HCT116 (cell line): Measurements from ENCODE around the gene HEPACAM.

ENCODE experiments used
- CBX3 ChIP-seq: IDR thresholded peaks from 2 replicates; pipeline ENCODE4 v1.6.1; 2012; ENCODE audit warnings: low read depth
- EZH2 ChIP-seq: fragments of 200-600 bp; sonication (generic); IDR thresholded peaks from 2 replicates; pipeline ENCODE4 v1.6.1; 2017; ENCODE audit warnings: antibody characterized with exemption, mixed run types
- EZH2phosphoT487 ChIP-seq: fragments of 200-600 bp; IDR thresholded peaks from 2 replicates; pipeline ENCODE4 v1.6.1; 2018; ENCODE audit warnings: antibody characterized with exemption, borderline replicate concordance
- MAX ChIP-seq: IDR thresholded peaks from 2 replicates; pipeline ENCODE4 v1.6.1; 2012
- POLR2A ChIP-seq: IDR thresholded peaks from 2 replicates; pipeline ENCODE4 v1.7.0; 2011; ENCODE audit warnings: borderline replicate concordance; ENCODE audit not compliant: insufficient read depth, insufficient read length; ENCODE audit errors: extremely low read depth
- POLR2AphosphoS5 ChIP-seq: IDR thresholded peaks from 2 replicates; pipeline ENCODE4 v1.6.1; 2011; ENCODE audit warnings: mild to moderate bottlenecking, low read depth, low read length, moderate library complexity
- RAD21 ChIP-seq: IDR thresholded peaks from 2 replicates; pipeline ENCODE4 v1.6.1; 2012; ENCODE audit warnings: low read depth, mild to moderate bottlenecking
- REST ChIP-seq: IDR thresholded peaks from 2 replicates; pipeline ENCODE4 v1.6.1; 2012; ENCODE audit warnings: low read depth
- SP1 ChIP-seq: IDR thresholded peaks from 2 replicates; pipeline ENCODE4 v1.6.1; 2012; ENCODE audit warnings: low read depth
- TCF7L2 ChIP-seq: IDR thresholded peaks from 2 replicates; pipeline ENCODE4 v1.7.0; 2011; ENCODE audit warnings: borderline replicate concordance, inconsistent platforms; ENCODE audit not compliant: insufficient read depth, insufficient read length; ENCODE audit errors: extremely low read depth
- YY1 ChIP-seq: IDR thresholded peaks from 2 replicates; pipeline ENCODE4 v1.6.1; 2011; ENCODE audit warnings: low read length, low read depth, moderate library complexity, mild to moderate bottlenecking; ENCODE audit not compliant: insufficient replicate concordance; ENCODE audit errors: extremely low read depth
- TF ChIP-seq, protein P1 (sequence below), 3 experiments: fragments of 200-600 bp in 1 of 3; sonication (generic) in 1 of 3; IDR thresholded peaks in 2 of 3; conservative IDR thresholded peaks in 1 of 3; 2 replicates each; pipeline ENCODE4 v1.5.1; 2012 to 2017; ENCODE audit warnings: low read depth in 2 of 3, low read length in 2 of 3, antibody characterized with exemption in 1 of 3, borderline replicate concordance in 1 of 3, control low read depth in 1 of 3, mild to moderate bottlenecking in 1 of 3, mixed read lengths in 1 of 3, mixed run types in 1 of 3, moderate library complexity in 1 of 3; ENCODE audit not compliant: insufficient read depth in 1 of 3
- TF ChIP-seq, protein P2 (sequence below): IDR thresholded peaks from 2 replicates; pipeline ENCODE4 v1.6.1; 2012

- TF ChIP-seq CBX3 (no peak), MAX (no peak), POLR2A (no peak), EZH2 (no peak), REST (no peak), TCF7L2 (no peak), POLR2AphosphoS5 (no peak), EZH2phosphoT487 (no peak), YY1 (no peak), RAD21 (no peak), SP1 (no peak)
- TF ChIP-seq, protein P1, sequence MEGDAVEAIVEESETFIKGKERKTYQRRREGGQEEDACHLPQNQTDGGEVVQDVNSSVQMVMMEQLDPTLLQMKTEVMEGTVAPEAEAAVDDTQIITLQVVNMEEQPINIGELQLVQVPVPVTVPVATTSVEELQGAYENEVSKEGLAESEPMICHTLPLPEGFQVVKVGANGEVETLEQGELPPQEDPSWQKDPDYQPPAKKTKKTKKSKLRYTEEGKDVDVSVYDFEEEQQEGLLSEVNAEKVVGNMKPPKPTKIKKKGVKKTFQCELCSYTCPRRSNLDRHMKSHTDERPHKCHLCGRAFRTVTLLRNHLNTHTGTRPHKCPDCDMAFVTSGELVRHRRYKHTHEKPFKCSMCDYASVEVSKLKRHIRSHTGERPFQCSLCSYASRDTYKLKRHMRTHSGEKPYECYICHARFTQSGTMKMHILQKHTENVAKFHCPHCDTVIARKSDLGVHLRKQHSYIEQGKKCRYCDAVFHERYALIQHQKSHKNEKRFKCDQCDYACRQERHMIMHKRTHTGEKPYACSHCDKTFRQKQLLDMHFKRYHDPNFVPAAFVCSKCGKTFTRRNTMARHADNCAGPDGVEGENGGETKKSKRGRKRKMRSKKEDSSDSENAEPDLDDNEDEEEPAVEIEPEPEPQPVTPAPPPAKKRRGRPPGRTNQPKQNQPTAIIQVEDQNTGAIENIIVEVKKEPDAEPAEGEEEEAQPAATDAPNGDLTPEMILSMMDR (IDR thresholded peaks at IDR 0.05 in 2 of 3, conservative IDR thresholded peaks at IDR 0.05 in 1 of 3; ENCODE audit: borderline replicate concordance in 1 of 3, insufficient read depth in 1 of 3, low read depth in 2 of 3, low read length in 2 of 3): no peak
- TF ChIP-seq, protein P2, sequence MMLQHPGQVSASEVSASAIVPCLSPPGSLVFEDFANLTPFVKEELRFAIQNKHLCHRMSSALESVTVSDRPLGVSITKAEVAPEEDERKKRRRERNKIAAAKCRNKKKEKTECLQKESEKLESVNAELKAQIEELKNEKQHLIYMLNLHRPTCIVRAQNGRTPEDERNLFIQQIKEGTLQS: no peak
Measured at GRCh38 chr11:124890151-124890550, 45.7 kb downstream of the HEPACAM start.
